K562 (cell line): ENCODE results near the gene RCC1. TPM values are rescaled to one million over a fixed set of nuclear protein-coding genes. Genes with fewer than 3 reads are reported as not detected.

Source experiments
- ARHGAP35 ChIP-seq: fragments of 450-650 bp; IDR thresholded peaks from 2 replicates; pipeline ENCODE4 v1.6.1; 2018; ENCODE audit not compliant: partially characterized antibody
- CREB3L1 ChIP-seq: fragments of 450-650 bp; IDR thresholded peaks from 2 replicates; pipeline ENCODE4 v1.6.1; 2014; ENCODE audit warnings: low read depth, mild to moderate bottlenecking, moderate library complexity, borderline replicate concordance
- FOXM1 ChIP-seq, 2 experiments: fragments of 450-650 bp in 1 of 2; sonication (generic) in 1 of 2; formaldehyde crosslinking in 1 of 2; IDR thresholded peaks; 2 replicates each; pipeline versions ENCODE4 v1.6.1 to v1.9.0; 2017 to 2022; ENCODE audit warnings: low read depth in 2 of 2, mild to moderate bottlenecking in 2 of 2, missing genetic modification reagents in 1 of 2, moderate library complexity in 1 of 2
- GATAD2B ChIP-seq: fragments of 450-650 bp; IDR thresholded peaks from 2 replicates; pipeline ENCODE4 v1.6.1; 2017; ENCODE audit warnings: mild to moderate bottlenecking, borderline replicate concordance
- GMEB1 ChIP-seq: fragments of 250-450 bp; sonication (Bioruptor Pico); IDR thresholded peaks from 2 replicates; pipeline ENCODE4 v1.4.0; 2020; ENCODE audit warnings: mild to moderate bottlenecking
- MEIS2 ChIP-seq: fragments of 450-650 bp; IDR thresholded peaks from 2 replicates; pipeline ENCODE4 v1.6.1; 2014; ENCODE audit warnings: mild to moderate bottlenecking; ENCODE audit not compliant: partially characterized antibody
- MTF1 ChIP-seq: fragments of 250-450 bp; sonication (Bioruptor Pico); IDR thresholded peaks from 2 replicates; pipeline ENCODE4 v1.9.0; 2021; ENCODE audit warnings: moderate library complexity, mild to moderate bottlenecking, inconsistent platforms, borderline replicate concordance
- MYBL2 ChIP-seq, 2 experiments: fragments of 450-650 bp in 1 of 2; sonication (generic) in 1 of 2; formaldehyde crosslinking in 1 of 2; IDR thresholded peaks; 2 replicates each; pipeline versions ENCODE4 v1.6.1 to v1.8.1; 2017 to 2022; ENCODE audit warnings: borderline replicate concordance in 1 of 2, inconsistent platforms in 1 of 2, low read depth in 1 of 2, mild to moderate bottlenecking in 1 of 2, missing genetic modification reagents in 1 of 2, moderate library complexity in 1 of 2
- NELFE ChIP-seq: IDR thresholded peaks from 2 replicates; pipeline ENCODE4 v1.6.1; 2011; ENCODE audit warnings: mild to moderate bottlenecking; ENCODE audit not compliant: insufficient read depth, insufficient read length
- POLR2AphosphoS5 ChIP-seq: IDR thresholded peaks from 2 replicates; pipeline ENCODE4 v1.6.1; 2011; ENCODE audit warnings: mild to moderate bottlenecking, low read depth, low read length, moderate library complexity; ENCODE audit not compliant: control insufficient read depth, insufficient read depth
- RAD51 ChIP-seq: fragments of 450-650 bp; IDR thresholded peaks from 2 replicates; pipeline ENCODE4 v1.7.1; 2016; ENCODE audit warnings: low read depth, mild to moderate bottlenecking, borderline replicate concordance
- RBM25 ChIP-seq: fragments of 200-400 bp; formaldehyde crosslinking; IDR thresholded peaks from 2 replicates; pipeline ENCODE4 v1.6.1; 2018; ENCODE audit warnings: low read length, low read depth, moderate library complexity; ENCODE audit not compliant: severe bottlenecking
- SMAD2 ChIP-seq: fragments of 150-350 bp; IDR thresholded peaks from 2 replicates; pipeline ENCODE4 v1.6.1; 2014; ENCODE audit warnings: low read depth, mild to moderate bottlenecking, low read length
- TCF3 ChIP-seq: sonication (generic); formaldehyde crosslinking; IDR thresholded peaks from 2 replicates; pipeline ENCODE4 v1.4.0; 2020; ENCODE audit warnings: mild to moderate bottlenecking, missing genetic modification reagents
- TOE1 ChIP-seq, 2 experiments: fragments of 450-650 bp in 1 of 2; sonication (generic) in 1 of 2; formaldehyde crosslinking in 1 of 2; IDR thresholded peaks; 2 replicates each; pipeline versions ENCODE4 v1.7.1 to v1.8.0; 2016 to 2022; ENCODE audit warnings: borderline replicate concordance in 2 of 2, mild to moderate bottlenecking in 2 of 2, antibody characterized with exemption in 1 of 2, inconsistent platforms in 1 of 2, low read depth in 1 of 2, missing genetic modification reagents in 1 of 2, moderate library complexity in 1 of 2
- ZBTB8A ChIP-seq: fragments of 450-650 bp; IDR thresholded peaks from 2 replicates; pipeline ENCODE4 v1.6.1; 2018; ENCODE audit warnings: mild to moderate bottlenecking, moderate library complexity; ENCODE audit not compliant: partially characterized antibody
- ZNF511 ChIP-seq: sonication (generic); formaldehyde crosslinking; IDR thresholded peaks from 2 replicates; pipeline ENCODE4 v1.8.0; 2022; ENCODE audit warnings: mild to moderate bottlenecking, missing genetic modification reagents
- ZNF695 ChIP-seq: fragments of 450-650 bp; formaldehyde crosslinking; IDR thresholded peaks from 2 replicates; pipeline ENCODE4 v1.4.0; 2020; ENCODE audit warnings: mild to moderate bottlenecking, moderate library complexity
- ZNF740 ChIP-seq, 3 experiments: fragments of 200-800 bp in 1 of 3; sonication (Bioruptor generic) in 1 of 3; sonication (generic) in 1 of 3; formaldehyde crosslinking in 1 of 3; IDR thresholded peaks; 2 replicates each; pipeline versions ENCODE4 v1.6.1 to v1.8.0; 2016 to 2022; ENCODE audit warnings: mild to moderate bottlenecking in 2 of 3, missing compliant biosample characterization in 2 of 3, missing genetic modification characterization in 2 of 3, missing genetic modification reagents in 1 of 3
- polyA plus RNA-seq, 8 experiments: library from polyadenylated mRNA; depleted of rRNA in 4 of 8; stranded (reverse) in 5 of 8; unstranded in 3 of 8; fragments of >200 nt; fragmentation: Nextera tagmentation in 2 of 8; fragmentation: Illumina TruSeq in 1 of 8; extraction: Ambion mirVana in 2 of 8; extraction: Trizol in 1 of 8; gene quantifications; 2 replicates each; pipeline versions ENCODE4 v1.2.1 to v1.2.3, GENCODE V29; 2011 to 2014; ENCODE audit warnings: inconsistent platforms in 1 of 8, missing spikeins in 1 of 8
- total RNA-seq, 7 experiments: library from RNA; depleted of rRNA in 6 of 7; stranded (reverse); fragments of >200 nt in 6 of 7; fragmentation: Illumina TruSeq in 2 of 7; extraction: Trizol in 2 of 7; gene quantifications; 2 replicates each; pipeline versions ENCODE4 v1.2.1 to v1.2.3, GENCODE V29; 2011 to 2021; ENCODE audit warnings: low replicate concordance in 1 of 7

RCC1 gene
- total and polyA plus RNA-seq, 9 of the 15 experiments (the other 6 are each of a cell fraction or from before 2014, with no cell fraction given): 16.4 to 202 (median 107) TPM

GRCh38 chr1:28552758-28553663 is 47.2 kb downstream of the RCC1 start, which contains the start of gene TRNAU1AP (continued):
- 0 out of 2 replicates have a peak, but pooled peaks have one; percentile 63 for TF ChIP-seq ZNF740 (CRISPR knock-in tag; IDR thresholded peaks at IDR 0.05)
- 0 out of 4 replicates have a peak, but pooled peaks of 1 of the 2 experiments have one; percentile 15 for TF ChIP-seq ZNF740 (tag; IDR thresholded peaks at IDR 0.05)
- TF ChIP-seq POLR2AphosphoS5: peak; percentile 52; the same call in 1 of the 2 replicates
- TF ChIP-seq ZNF695 (CRISPR knock-in tag): 0 out of 2 replicates have a peak, but pooled peaks have one; percentile 21
- no peak for TF ChIP-seq SMAD2
- no peak for TF ChIP-seq ZBTB8A
- TF ChIP-seq TOE1 (IDR thresholded peaks at IDR 0.05; ENCODE audit: borderline replicate concordance): peak; percentile 94
- no peak for TF ChIP-seq TOE1 (CRISPR knock-in tag; IDR thresholded peaks at IDR 0.05; ENCODE audit: borderline replicate concordance, low read depth)
- peak; percentile 9; the same call in 1 of the 2 replicates for TF ChIP-seq ZNF511 (CRISPR knock-in tag)
- TF ChIP-seq ARHGAP35: no peak
- TF ChIP-seq CREB3L1: peak; percentile 27
- no peak for TF ChIP-seq NELFE
- peak; percentile 93 for TF ChIP-seq MEIS2
- TF ChIP-seq RAD51: no peak
- TF ChIP-seq RBM25: peak; percentile 4
- peak; percentile 82; the same call in 1 of the 2 replicates for TF ChIP-seq GATAD2B
- TF ChIP-seq TCF3 (CRISPR knock-in tag): peak; percentile 22
- TF ChIP-seq MTF1 (CRISPR knock-in tag): no peak
- no peak for TF ChIP-seq FOXM1 (IDR thresholded peaks at IDR 0.05; ENCODE audit: low read depth)
- TF ChIP-seq FOXM1 (CRISPR knock-in tag; IDR thresholded peaks at IDR 0.05; ENCODE audit: low read depth): no peak
- TF ChIP-seq MYBL2 (IDR thresholded peaks at IDR 0.05; ENCODE audit: low read depth): no peak
- no peak for TF ChIP-seq MYBL2 (CRISPR knock-in tag; IDR thresholded peaks at IDR 0.05; ENCODE audit: borderline replicate concordance)
- peak; percentile 65 for TF ChIP-seq GMEB1 (CRISPR knock-in tag)
